Activated naive CD4-positive, alpha-beta T cell treated with Interleukin-2 at 50 U/mL for 16 hours (primary cell): ENCODE data around the gene PLA2G4E.

ENCODE experiments used
- DNase-seq: peaks from one replicate; pipeline ENCODE4 v3.0.0-alpha.2; 2020

The PLA2G4E gene

DNA sequence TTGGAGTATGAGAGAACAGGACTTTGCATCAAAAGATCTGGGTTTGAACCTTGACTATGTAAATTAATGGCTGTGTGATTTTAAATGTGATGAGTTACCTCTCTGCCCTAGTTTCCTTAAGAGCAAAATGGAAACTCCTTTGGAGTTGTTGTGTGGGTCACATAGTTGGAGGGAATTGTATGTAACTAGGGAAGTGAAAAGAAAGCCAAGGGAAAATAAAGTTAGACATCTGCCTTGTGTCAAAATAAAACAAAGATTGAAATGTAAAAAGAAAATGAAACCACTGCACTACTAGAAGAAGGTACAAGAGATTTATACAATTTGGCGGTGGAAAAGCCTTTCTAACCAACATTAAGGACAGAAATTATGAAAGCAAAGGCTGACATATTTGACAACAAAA lies 46.8 kb downstream of the PLA2G4E start:
- DNase-seq, result no peak

DNA sequence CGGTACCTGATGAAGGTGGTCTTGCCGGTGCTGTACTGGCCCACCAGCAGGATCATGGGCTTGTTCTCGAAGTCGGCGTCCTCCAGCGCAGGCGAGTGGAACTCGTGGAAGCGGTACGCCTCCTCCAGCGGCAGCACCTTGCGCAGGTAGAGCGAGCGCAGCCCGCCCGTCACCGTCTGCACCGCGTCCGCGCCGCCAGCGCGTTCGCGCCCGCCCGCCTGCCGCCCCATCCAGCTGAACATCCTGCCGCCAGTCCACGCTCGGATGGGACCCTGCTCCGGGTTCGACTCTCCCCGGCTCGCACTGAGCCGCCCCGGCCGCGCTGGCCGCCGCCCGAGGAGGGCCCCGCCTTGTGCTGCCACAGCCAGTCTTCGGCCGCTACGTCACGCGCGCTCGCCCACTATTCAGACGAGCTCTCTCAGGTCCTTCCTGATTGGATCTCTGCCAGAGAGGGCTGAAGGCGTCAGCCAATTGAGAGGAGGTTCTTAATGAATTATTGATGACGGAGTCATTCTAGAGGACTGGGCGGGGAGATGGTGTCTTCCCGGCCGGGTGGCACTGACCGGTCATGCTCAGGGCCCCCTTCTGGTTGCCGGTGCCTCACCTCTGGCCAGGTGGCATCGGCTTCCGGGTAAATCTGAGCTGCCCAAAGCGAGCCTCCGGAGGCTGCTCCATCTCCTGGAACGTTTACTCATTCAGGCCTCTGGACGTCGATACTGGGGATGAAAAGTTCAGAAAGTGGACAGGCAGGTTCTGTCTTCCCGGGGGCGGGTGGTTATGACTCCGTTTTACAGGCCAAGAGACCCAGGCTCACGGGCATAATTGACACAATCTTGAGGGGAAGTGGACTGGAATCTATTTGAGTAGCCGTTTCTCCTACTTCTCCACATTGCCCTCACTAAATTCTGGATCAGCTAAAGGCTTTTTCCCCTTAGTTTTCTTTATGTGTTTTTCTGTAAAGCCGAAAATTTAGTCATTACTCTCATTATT lies 48.3 kb downstream of the PLA2G4E start, which contains the start of gene EHD4:
Gene EHD4 (minus strand): TSS at position 305 of the 990 bp plus-strand sequence. CDS start 63 bp downstream, at position 242.
- peak; percentile 95 for DNase-seq

- DNase-seq, result no peak
These were observed 49.0 kb downstream of the PLA2G4E start for GRCh38 chr15:41971895-41972252.

- peak; percentile 85 for DNase-seq
These were observed 49.5 kb downstream of the PLA2G4E start for GRCh38 chr15:41971089-41971894.

- no peak for DNase-seq
These were observed 50.4 kb downstream of the PLA2G4E start for GRCh38 chr15:41970456-41970855.

GRCh38 chr15:41969851-41970431 lies 50.9 kb downstream of the PLA2G4E start:
- DNase-seq, result peak; percentile 34

GRCh38 chr15:41968701-41969100 lies 52.1 kb downstream of the PLA2G4E start:
- DNase-seq, result no peak

DNA sequence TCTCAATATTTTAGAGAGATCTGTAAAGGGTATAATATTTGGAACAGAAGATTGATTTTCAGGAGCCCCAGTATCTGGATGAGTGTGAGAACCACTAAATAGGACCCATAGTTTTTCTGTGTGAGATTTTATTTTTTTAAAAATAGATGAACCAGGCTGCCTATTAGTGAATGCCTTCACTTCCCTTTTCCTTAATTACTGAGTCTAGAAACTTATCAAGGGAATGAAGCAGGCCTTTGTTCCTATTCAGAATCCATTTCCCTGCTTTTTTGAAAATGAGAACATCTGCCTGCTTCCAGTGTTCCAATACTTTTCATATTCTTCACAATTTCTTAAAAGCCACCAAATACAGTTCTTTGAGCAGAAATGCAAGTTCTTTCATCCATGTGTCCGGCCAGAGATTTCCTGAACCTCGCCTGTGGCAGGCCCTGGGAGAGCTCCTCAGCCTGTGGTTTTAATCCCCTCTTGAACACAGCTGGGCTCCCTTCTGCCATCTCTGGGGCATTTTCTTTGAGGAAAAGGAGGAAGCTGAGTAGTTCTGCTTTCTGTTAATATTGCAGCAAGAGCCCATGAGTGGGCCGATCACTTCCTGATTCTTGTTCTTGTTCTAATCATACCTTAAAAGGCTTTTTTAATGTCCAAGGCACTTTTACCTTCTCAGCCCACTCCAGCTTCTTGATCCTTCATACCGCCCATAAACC lies 53.2 kb downstream of the PLA2G4E start:
- no peak for DNase-seq

DNA sequence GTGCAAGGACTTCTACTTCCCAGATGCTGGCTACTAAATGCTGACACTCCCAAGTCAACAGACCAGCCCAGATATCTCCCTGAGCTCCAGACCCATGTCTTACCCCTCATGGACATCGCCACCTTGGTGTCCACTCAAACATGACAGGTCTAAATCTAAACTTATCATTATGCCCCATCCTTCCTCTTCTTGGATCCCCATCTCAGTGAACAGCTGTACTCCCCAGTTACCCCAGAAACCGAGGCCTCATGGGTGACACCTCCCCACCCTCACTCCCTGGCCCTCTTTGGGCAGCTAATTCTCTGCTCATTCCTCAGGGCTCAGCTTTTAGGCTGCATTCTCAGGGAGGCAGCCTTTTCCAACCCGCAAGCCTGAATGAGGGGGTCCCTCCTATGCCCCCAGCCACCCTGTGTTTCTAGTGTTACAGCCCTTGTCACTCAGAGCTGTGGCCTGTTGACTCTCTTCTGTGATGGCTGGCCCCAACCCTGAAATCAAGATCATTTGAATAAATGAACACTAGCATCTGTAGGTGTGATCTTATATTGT lies 53.8 kb downstream of the PLA2G4E start:
- DNase-seq, result no peak

GRCh38 chr15:41966414-41966812 lies 54.4 kb downstream of the PLA2G4E start:
- DNase-seq, result no peak

DNA sequence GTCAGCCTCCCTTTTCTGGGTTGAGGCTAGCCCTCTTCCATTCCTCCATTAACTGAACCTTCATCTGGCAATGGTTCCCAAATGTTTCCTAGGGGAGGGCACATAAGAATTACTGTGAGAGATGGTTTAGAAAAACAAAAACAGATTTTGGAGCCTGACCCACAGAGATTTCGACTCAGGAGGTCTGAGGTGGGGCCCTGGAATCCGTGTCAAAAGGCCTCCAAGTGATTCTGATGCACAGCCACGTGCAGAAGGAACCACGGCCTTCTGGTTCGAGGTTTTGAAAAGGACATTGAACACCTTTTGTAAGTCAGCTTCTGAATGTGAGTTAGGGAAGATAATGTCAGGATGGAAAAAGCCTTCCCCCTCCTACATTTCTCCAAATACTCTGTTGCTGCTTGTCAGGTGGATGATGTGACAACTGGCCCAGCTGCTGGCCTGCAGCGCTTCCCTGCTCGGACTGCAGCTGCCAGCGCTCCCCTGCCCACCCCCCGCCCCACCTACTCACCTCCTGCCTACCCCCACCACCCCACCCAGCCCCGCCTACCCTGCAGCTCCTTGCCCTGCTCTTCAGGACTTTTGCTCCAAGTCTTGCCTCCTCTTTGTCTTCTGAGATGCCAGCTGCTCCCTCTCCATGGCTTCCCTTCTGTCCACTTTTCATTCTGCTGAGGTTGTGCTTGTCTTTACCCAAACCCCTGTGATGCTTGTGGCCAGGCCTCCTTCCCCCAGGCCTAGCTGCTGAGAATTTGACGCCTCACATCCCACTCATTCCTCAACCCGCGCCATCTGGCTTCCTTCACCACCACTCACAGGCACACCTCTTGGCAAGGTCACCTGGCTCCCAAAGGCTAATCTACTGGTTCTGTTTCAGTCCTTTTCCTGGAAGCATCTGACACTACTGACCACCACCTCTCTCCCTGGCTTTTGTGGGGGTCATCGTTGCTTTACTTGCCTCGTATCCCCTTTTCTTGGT lies 55.1 kb downstream of the PLA2G4E start:
- DNase-seq, result no peak

- DNase-seq, result no peak
These were observed 59.1 kb downstream of the PLA2G4E start for GRCh38 chr15:41961595-41962202.

- DNase-seq, result no peak
These were observed 59.8 kb downstream of the PLA2G4E start for GRCh38 chr15:41961001-41961518.

DNA sequence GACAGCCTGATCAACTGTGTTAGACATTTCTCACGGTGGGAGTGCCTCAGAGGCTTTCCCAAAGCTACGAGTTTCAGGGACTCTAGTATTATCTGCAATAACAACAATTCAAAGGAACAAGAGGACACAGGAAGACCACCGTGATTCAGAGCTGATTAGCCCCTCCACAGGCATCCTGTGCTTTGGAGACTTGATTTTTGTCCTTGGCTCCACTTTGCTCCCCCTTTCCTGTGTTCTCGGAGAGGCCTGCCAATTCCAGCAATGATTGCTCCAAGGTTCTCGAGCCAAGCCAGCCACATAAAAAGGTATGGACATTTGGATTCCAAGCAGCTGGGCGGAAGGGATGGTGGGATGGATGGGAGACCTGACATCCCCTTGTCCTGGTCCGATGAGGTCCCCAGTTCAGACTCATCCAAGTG lies 62.8 kb downstream of the PLA2G4E start:
- no peak for DNase-seq

GRCh38 chr15:41957021-41957897 lies 63.6 kb downstream of the PLA2G4E start:
- no peak for DNase-seq

- DNase-seq, result no peak
These were observed 64.9 kb downstream of the PLA2G4E start for GRCh38 chr15:41955807-41956525.

- no peak for DNase-seq
These were observed 65.7 kb downstream of the PLA2G4E start for GRCh38 chr15:41955100-41955499.

DNA sequence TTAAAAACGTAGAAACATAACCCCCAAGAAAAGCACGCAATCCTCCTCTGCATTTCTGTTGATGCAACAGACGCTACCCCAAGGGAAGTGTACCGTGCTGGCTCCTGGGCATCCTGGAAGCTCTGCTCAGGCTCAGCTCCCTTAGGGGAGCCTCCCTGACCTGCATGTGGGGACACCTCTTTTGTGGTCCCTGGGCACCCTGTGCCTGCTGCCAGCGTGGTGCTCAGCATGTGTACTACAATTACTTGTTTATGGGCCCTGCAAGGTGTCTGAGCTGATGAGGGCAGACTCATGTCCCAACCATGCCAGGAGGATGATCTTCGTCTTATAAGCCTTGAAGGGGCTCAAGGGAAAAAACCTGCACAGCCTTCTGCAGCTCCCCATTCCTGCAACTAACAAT lies 66.8 kb downstream of the PLA2G4E start:
- no peak for DNase-seq
